NCI-H69 (cell line): ENCODE results near the gene HASPIN.

Experiments
- DNase-seq: peaks from one replicate; lab custom pipeline; 2025; lab: John Stamatoyannopoulos, UW

Gene HASPIN

GRCh38 chr17:3735515-3735914, 11.8 kb downstream of the HASPIN start:
- no peak for DNase-seq

DNA sequence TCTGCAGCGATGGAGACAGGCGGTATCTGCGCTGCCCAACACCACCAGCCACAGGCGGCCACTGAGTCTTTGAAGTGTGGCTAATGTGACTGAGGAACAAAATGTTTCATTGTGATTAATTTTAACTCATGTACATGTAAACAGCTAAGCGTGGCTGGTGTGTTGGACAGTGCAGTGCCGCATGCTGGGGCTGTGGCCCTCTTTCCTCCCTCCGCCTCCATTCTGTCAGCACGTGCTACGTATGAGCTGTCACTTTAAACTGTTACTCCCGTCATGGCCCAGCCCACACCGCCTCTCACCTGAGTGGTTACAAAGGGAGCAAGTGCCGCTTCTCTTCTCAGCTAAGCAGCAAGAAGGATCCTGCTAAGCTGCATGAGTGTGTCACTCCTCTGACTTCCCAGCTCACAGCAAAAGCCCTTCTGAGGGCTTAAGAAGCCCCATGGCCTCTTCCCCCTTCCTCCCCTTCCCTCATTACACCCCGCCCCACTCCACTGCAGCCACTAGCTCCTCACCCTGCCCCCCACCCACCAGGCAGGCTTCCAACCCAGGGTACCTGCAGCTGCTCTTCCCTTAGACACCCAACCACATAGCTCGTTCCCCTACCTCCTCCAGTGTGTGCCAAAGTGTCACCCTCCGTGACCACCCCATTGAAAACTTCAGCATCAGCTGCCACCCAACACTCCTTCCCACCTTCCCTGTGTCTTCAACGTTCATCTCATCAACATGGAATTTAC, 15.0 kb downstream of the HASPIN start:
- peak; percentile 57 for DNase-seq

- no peak for DNase-seq
Observed at GRCh38 chr17:3739422-3740124, 15.9 kb downstream of the HASPIN start.

- no peak for DNase-seq
Observed at GRCh38 chr17:3740611-3741073, 16.9 kb downstream of the HASPIN start.

- DNase-seq: no peak
Observed at GRCh38 chr17:3744014-3744413, 20.3 kb downstream of the HASPIN start.

- DNase-seq: no peak
Observed at GRCh38 chr17:3745071-3745470, 21.4 kb downstream of the HASPIN start.

DNA sequence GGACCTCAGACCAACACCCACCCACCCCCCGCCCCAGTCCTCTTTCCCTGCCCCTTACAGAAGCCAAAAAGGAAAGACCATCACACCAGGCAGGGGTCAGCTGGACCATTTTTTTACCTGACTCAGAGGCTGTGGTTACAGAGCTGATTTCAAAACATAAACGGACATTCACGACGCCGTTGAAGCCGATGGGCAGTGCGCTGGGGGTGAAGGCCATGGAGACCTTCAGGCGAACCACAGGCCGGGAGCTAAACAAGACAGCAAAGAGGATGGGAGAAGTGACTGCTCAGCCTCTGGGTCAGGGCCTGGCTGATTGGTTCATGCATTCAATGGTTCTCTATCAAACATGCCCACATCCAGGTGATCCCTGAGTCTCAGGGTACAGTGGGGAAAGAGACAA, 24.1 kb downstream of the HASPIN start:
- DNase-seq: no peak

- no peak for DNase-seq
Observed at GRCh38 chr17:3748576-3748975, 24.9 kb downstream of the HASPIN start.

- no peak for DNase-seq
Observed at GRCh38 chr17:3750296-3750695, 26.6 kb downstream of the HASPIN start.

DNA sequence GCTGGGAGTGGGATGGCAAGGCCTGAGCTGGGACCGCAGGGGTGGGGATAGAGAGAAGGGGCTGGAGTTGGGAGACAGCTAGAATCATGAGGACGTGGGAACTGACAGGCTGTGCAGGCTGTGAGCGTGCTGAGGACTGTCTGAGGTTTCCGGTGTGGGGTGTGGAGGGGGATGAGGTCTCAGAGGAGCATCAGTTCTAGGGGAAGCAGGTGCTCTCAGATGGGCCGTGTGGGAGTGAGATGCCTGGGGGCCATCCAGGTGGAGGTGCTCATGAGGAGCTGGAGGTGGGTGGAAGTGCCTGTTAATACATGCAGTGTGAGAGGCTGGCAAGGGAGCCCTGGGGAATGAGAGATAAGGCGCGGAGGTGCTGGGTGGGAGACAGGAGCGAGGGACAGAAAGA, 27.2 kb downstream of the HASPIN start:
- no peak for DNase-seq

DNA sequence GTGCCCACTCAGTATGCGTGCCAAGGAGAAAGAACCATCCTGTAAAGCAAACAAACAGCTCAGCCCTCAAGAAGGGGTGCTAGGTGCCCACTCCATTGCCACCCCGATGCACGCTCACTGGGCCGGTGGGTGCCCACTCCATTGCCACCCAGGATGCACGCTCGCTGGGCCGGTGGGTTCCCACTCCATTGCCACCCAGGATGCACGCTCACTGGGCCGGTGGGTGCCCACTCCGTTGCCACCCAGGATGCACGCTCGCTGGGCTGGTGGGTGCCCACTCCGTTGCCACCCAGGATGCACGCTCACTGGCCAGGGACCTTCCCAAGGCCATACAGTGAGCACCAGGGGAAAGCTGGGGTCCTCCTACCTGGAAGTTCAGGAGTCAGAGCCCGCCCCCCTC, 28.1 kb downstream of the HASPIN start:
- DNase-seq: no peak

GRCh38 chr17:3753624-3754023, 29.9 kb downstream of the HASPIN start:
- DNase-seq: no peak

- DNase-seq: no peak
Observed at GRCh38 chr17:3754066-3754457, 30.4 kb downstream of the HASPIN start.

- peak; percentile 97 for DNase-seq
Observed at GRCh38 chr17:3754458-3755334, 31.0 kb downstream of the HASPIN start.

DNA sequence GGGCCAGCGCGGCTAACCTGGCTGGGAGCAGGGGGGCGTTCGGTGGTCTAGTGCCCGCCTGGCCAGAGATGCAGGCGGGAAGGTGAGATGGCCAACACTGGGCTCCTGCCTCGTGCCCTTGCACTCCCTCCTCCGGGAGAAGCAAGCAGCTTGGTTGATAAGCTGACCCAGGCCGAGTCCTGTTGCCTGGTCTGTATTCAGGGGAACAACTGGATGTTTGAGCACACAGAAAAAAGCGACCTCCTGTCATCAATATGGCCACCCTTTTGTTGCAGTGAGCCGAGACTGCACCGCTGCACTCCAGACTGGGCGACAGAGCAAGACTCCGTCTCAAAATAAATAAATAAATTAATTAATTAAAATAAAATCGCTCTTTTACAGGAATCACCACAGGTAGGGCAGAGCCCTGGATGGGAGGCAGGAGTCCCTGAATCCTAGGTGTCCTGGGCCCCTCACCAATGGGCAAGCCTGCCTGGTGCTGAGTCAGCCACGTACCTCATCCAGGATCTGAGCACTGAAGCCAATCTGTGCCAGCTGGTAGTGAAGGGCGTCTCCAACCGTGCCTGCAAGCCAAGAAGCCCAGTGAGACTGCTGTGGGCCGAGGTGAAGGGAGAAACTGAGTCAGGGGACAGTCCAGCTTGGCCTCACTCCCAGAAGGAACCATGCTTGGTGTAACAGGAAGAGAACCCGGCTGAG, 31.8 kb downstream of the HASPIN start:
- DNase-seq: peak; percentile 55

- DNase-seq: no peak
Observed at GRCh38 chr17:3759597-3760216, 36.0 kb downstream of the HASPIN start.

DNA sequence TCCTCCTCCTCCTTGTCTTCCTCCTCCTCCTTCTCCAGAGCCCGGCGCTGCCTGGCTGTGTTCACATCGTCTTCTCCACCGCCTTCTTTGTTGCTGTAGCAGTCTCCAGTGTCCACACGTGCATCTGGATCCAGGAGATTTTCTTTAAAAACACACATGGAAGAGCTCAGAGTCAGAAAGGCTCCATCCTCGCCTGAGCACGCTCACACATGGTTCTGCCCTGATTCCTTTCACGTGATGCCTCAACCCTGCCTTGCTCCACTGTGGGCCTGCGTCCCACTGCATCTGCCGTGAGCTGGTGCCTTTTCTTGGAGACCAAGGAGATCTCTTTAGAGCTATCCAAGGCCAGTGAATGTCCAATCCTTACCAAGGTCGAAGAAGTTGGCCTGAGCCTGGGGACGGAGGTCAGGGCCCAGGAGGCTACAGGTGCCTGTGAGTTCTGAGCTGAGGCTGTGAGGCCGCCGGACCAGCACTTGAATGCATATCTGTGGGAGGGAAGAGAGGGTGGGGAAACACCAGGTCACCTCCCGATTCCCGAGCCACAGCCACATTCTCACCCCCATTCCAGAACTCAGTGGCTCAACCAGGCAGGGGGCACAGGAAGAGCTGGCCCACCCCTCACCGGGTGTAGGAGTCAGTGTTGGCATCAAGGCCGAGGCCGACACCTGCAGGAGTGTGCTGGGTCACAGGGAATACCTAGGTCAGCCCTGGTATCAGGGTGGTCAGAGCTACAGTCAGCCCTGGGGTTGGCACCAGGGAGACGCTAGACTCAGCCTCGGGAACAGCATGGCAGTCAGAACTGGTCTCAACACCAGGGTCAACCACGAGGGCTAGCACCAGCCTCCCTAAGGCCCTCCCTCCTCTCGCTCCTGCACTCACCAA, 37.6 kb downstream of the HASPIN start:
- no peak for DNase-seq

DNA sequence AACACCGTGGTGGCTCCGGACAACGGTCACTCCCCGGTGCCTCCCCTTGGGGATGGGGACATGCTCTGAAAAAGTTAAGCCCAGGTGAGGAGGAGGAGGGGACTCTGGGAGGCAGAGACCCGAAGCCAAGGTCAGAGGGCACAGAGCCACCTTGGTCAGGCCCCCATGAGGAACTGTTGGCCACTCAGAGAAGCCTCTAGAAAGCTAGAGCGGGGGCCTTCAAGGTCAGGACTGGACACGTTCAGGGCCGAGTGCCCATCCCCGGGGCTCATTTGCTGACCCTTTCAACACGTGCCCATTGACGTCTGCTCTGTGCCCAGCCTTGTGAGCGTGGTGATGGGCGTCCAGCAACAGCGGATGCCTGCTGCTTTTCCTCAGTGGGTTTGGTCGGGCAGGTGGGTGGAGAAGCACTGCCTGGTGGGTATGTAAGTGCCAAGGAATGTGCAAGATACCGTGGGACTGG, 38.2 kb downstream of the HASPIN start:
- no peak for DNase-seq

DNA sequence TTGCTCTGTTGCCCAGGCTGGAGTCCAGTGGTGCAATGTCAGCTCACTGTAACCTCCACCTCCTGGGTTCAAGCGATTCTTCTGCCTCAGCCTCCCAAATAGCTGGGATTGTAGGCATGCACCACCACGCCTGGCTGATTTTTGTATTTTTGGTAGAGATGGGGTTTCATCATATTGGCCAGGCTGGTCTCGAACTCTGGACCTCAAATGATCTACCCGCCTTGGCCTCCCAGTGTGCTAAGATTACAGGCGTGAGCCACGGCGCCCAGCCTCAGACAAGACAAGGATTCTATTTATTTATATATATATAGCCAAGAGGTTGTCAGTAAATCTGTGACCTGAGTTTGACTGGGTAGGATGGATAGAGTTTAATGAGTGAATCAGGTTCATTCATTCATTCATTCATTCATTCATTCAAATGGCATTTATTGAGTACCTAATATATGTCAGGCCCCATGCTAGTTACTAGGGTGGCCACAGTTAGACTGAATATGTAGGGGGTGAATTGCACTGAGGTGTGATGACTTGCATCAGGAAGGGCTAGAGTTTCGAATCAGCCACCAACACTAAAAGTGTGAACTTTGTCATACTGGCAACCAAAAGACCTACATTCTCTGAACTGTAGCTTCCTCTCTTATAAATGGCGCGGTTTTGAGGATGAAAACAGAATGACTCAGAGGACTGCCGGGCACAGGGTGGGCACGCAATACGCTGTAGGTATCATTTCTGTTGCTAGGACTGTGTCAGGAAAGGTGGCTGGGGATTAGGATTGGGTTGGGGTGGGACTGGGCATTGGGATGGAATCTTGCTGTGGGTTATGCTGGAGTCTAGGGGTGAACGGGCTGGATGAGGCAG, 39.4 kb downstream of the HASPIN start:
- DNase-seq: no peak
